ENCODE measurements around the gene SLC38A11. TPM values are rescaled to one million over a fixed set of nuclear protein-coding genes. Genes with fewer than 3 reads are reported as not detected.
"Not testable (repeated sequence)": the region's sequence is repeated elsewhere in the genome, so short reads cannot be mapped to it uniquely, and the experiment has no call there.

The SLC38A11 gene
- polyA plus RNA-seq, 3 donors = 2.1 to 15.0 (median 9.6) TPM

DNA sequence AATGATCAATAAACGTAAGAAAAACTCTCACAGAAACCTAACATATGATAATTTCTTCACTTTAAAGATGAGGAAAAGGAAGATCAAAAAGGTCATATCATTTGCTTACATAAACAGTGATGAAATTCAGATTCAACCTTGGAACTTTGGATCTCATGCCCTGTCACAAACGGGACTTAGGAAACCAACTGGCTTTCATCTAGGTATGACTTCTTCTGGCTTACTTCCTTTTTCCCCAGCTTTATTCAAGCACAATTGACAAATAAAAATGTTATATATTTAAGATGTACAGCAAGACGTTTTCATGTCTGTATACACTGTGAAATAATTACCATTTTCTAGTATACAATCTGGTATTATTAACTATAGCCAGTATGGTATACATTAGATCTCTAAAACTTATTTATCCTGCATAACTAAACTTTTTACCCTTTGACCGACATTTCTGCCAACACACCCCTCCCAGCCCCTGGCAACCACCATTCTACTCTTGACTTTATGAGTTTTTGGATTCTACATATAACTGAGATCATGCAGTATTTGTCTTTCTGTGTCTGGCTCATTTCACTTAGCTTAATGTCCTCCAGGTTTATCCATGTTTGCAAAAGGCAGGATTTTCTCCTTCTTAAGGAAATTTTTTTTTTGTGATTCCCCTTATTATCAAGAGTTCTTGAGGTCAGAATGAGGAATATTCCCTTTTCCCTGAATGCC lies 67.7 kb downstream of the SLC38A11 start:
- no peak for DNase-seq (ENCODE audit: low read depth in 3 of 3, low spot score in 2 of 3)

DNA sequence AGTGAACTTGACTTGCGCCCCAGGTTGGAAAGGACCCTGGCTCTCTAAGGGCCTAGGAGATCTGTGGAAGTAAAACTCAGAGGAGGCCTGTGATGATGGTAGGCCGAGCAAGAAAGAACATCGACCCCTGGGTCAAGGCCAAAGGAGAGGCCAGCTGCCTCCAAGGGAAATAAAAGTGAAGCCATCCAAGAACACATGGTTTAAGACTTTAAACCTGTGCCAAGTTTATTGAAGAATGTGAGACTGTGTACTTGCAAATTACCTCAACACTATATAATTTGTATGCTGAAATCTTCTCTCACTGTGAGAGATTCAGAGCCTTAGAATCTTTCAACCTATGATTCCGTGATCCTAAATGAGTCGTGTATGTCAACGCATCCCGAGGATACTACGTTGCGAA lies 73.0 kb downstream of the SLC38A11 start:
- DNase-seq (ENCODE audit: low read depth in 3 of 3, low spot score in 2 of 3) = no peak

DNA sequence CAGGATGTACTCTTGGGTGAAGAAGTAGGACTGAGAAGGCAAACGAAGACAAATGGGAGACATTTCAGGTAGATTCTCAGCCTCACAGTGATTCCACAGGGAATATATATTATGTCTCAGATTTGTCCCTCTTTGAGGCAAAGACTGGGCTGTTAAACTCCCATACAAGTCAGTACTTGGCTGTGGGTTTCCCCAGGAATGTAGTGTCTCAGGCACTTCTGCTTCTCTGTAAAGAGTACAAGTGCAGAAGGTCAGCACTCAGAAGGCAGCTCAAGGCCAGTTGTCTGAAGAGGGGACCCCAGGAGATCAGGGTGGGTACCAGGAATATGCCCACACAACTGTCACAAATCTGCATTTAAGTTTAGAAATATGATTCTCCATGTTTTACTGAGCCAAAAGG lies 73.8 kb downstream of the SLC38A11 start:
- no peak for DNase-seq (ENCODE audit: low read depth in 3 of 3, low spot score in 2 of 3)

DNA sequence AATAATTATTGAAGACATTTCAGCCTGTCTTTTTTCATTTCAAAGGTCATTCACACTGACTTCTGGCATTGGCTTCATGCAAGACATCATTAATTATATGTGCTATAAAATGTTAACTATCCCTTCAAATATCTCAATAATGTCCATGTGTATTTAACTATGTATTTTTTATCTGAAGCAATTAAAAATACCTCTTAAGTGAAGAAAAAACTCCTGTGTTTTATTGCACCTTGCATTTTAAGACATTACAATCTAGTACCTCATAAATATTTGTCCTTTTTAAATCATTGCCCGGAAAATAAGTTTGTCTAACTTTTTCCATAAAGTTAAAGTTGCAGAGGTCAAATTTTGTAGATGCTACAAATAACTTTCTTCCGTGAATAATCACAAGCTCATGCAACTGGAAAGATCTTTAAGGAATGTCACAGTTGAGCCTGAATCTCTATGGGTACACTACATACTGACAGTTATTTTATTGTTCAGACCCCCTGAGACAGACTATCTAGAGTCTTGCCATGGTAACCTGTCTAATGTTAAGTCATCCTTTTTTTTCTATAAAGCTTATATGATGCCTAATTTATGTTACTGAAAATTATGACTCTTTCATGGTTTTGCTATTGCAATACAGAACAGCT lies 75.3 kb downstream of the SLC38A11 start:
- DNase-seq (ENCODE audit: low read depth in 3 of 3, low spot score in 2 of 3) = no peak

- no peak for DNase-seq (ENCODE audit: low read depth in 3 of 3, low spot score in 2 of 3)
Measured at GRCh38 chr2:164877927-164878326, 77.4 kb downstream of the SLC38A11 start.

DNA sequence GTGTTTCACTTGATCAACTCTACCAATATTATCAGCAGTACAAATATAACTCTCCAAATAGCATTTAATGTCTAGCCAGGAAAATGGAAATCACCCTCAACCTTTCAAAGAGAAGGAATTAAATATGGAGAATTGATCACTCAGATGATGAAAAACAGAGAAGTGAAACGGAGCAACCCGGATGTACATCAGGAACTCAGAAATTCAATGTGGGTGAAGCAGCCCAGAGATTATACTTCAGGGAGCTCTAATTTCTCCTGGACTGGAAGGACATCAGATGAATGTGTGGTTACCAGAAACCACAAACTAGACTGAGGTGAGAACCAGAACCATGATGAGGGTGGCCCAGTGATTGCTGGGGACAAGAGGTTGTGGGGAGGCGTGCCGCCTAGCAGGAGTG lies 78.2 kb downstream of the SLC38A11 start:
- DNase-seq (ENCODE audit: low read depth in 3 of 3, low spot score in 2 of 3) = no peak

DNA sequence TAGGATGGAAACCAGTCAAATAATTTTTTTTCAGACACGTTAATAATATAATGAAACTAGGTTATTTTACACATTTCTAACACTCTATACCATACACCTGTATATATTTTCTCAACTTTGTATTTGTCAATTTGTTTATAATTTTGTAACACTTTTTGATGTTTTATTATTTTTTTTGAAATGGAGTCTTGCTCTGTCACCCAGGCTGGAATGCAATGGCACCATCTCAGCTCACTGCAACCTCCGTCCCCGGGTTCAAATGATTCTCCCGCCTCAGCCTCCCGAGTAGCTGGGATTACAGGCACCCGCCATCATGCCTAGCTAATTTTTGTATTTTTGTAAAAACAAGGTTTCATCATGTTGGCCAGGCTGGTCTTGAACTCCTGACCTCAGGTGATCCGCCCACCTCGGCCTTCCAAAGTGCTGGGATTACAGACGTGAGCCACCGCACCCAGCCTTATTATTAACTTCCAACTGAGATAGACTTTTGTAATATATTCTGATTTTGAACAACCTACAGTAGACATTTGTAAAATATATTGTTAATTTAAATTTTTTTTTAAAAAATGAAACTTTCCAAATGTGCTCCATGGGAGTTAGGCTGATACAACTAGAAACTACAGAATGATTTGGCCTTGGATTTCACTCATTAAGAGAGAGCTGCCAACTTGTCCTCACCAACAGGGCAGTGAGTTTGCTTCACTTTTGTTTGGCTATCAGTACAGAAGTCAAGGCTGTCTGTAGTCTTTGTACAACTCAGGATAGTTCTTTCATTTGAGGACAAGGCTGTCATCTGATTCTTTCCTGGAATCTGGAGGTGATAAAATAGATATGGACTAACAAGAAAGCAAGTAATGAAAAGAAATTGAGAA lies 79.8 kb downstream of the SLC38A11 start:
- DNase-seq (ENCODE audit: low read depth in 3 of 3, low spot score in 2 of 3) = no peak

GRCh38 chr2:164873210-164873908 lies 82.0 kb downstream of the SLC38A11 start:
- no peak for DNase-seq (ENCODE audit: low read depth in 3 of 3, low spot score in 2 of 3)

- DNase-seq (ENCODE audit: low read depth in 3 of 3, low spot score in 2 of 3) = no peak
Measured at GRCh38 chr2:164871404-164871803, 83.9 kb downstream of the SLC38A11 start.

GRCh38 chr2:164869420-164869772 lies 85.9 kb downstream of the SLC38A11 start:
- DNase-seq (ENCODE audit: low read depth in 3 of 3, low spot score in 2 of 3) = no peak

- no peak for DNase-seq (ENCODE audit: low read depth in 3 of 3, low spot score in 2 of 3)
Measured at GRCh38 chr2:164868563-164869419, 86.5 kb downstream of the SLC38A11 start.

- DNase-seq (ENCODE audit: low read depth in 3 of 3, low spot score in 2 of 3) = no peak
Measured at GRCh38 chr2:164867779-164868397, 87.4 kb downstream of the SLC38A11 start.

- DNase-seq (ENCODE audit: low read depth in 3 of 3, low spot score in 2 of 3) = not testable (repeated sequence)
Measured at GRCh38 chr2:164866381-164866780, 88.9 kb downstream of the SLC38A11 start.

DNA sequence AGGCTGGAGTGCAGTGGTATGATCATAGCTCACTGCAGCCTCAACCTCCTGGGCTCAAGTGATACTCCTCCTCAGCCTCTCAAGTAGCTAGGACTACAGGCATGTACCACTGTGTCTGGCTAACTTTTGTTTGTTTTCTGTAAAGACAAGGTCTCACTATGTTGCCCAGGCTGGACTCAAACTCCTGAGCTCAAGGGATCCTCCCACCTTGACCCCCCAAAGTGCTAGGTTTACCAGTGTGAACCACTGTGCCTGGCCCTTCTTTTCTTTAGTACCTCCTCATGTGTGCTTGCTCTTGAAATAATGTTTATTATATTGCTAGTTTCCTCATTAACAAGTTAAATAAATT lies 94.7 kb downstream of the SLC38A11 start:
- no peak for DNase-seq (ENCODE audit: low read depth in 3 of 3, low spot score in 2 of 3)

- not testable (repeated sequence) for DNase-seq (ENCODE audit: low read depth in 3 of 3, low spot score in 2 of 3)
Measured at GRCh38 chr2:164859906-164860693, 95.2 kb downstream of the SLC38A11 start.

GRCh38 chr2:164859251-164859818 lies 96.0 kb downstream of the SLC38A11 start:
- no peak for DNase-seq (ENCODE audit: low read depth in 3 of 3, low spot score in 2 of 3)

GRCh38 chr2:164852086-164852485 lies 103.2 kb downstream of the SLC38A11 start:
- no peak for DNase-seq (ENCODE audit: low read depth in 3 of 3, low spot score in 2 of 3)

GRCh38 chr2:164850235-164850634 lies 105.1 kb downstream of the SLC38A11 start:
- DNase-seq (ENCODE audit: low read depth in 3 of 3, low spot score in 2 of 3) = no peak

GRCh38 chr2:164849506-164849905 lies 105.8 kb downstream of the SLC38A11 start:
- DNase-seq (ENCODE audit: low read depth in 3 of 3, low spot score in 2 of 3) = no peak
